ENCODE measurements around the gene RGL3.

RGL3 gene

GRCh38 chr19:11377756-11378155 is 41.4 kb downstream of the RGL3 start:
- H3K4me3 ChIP-seq (ENCODE audit: control insufficient read depth in 1 of 7, extremely low read depth in 1 of 7, insufficient read depth in 4 of 7, low read depth in 2 of 7, low read length in 6 of 7), result no peak overlapping the region
- no peak overlapping the region for H3K27ac ChIP-seq (ENCODE audit: insufficient read depth in 1 of 2, low read depth in 1 of 2, low read length in 2 of 2, poor library complexity in 1 of 2, severe bottlenecking in 2 of 2)
- peaks cover 19 to 74% (median 66%) of the 10 kb centered on the region in 4 experiments for H3K4me1 ChIP-seq (ENCODE audit: control extremely low read depth in 1 of 4, control insufficient read depth in 4 of 4, insufficient read depth in 4 of 4, low read length in 3 of 4)
- no peak for DNase-seq
- ChIA-PET POLR2A (interaction anchor here (0.7 kb wide), 1 partner anchor 65 kb away, joined by 3 read pairs; no protein-coding TSS in a partner anchor), CTCF (interaction anchor here (0.8 to 3.1 kb wide), 23 partner anchors 10 to 119 kb away, joined by 3 to 18 read pairs (median 4); partner anchors contain the start of gene TSPAN16)
- H3K36me3 ChIP-seq (ENCODE audit: control insufficient read depth in 4 of 4, insufficient read depth in 4 of 4, low read length in 3 of 4), result no peaks in the 10 kb centered on the region
- whole genome bisulfite sequencing (ENCODE audit: insufficient coverage), result 92% methylated on average over 2 of the region's 3 CpGs
- peaks cover 0 to 6% (median 0%) of the 10 kb centered on the region in 5 experiments for H3K27me3 ChIP-seq (replicated peaks in 2 of 5; ENCODE audit: control insufficient read depth in 4 of 5, insufficient read depth in 5 of 5, low read length in 4 of 5)
- H3K9me3 ChIP-seq (ENCODE audit: control extremely low read depth in 1 of 5, control insufficient read depth in 4 of 5, insufficient read depth in 2 of 5, low read depth in 1 of 5, low read length in 4 of 5), result no peaks in the 10 kb centered on the region

- Histone ChIP-seq H3K27ac (ENCODE audit: insufficient read depth in 1 of 2, low read depth in 1 of 2, low read length in 2 of 2, poor library complexity in 1 of 2, severe bottlenecking in 2 of 2) (no peak overlapping the region), H3K4me1 (ENCODE audit: control extremely low read depth in 1 of 4, control insufficient read depth in 4 of 4, insufficient read depth in 4 of 4, low read length in 3 of 4) (peaks cover 19 to 70% (median 64%) of the 10 kb centered on the region in 4 experiments), H3K4me3 (ENCODE audit: control insufficient read depth in 1 of 7, extremely low read depth in 1 of 7, insufficient read depth in 4 of 7, low read depth in 2 of 7, low read length in 6 of 7) (peak overlapping the region in 1 of 7 experiments; percentile 11), H3K36me3 (ENCODE audit: control insufficient read depth in 4 of 4, insufficient read depth in 4 of 4, low read length in 3 of 4) (no peaks in the 10 kb centered on the region), H3K9me3 (ENCODE audit: control extremely low read depth in 1 of 5, control insufficient read depth in 4 of 5, insufficient read depth in 2 of 5, low read depth in 1 of 5, low read length in 4 of 5) (no peaks in the 10 kb centered on the region), H3K27me3 (replicated peaks in 2 of 5; ENCODE audit: control insufficient read depth in 4 of 5, insufficient read depth in 5 of 5, low read length in 4 of 5) (peaks cover 0 to 4% (median 0%) of the 10 kb centered on the region in 5 experiments)
- POLR2A ChIA-PET, result interaction anchor here (0.6 kb wide), 2 partner anchors 54 to 416 kb away, joined by 4 read pairs; no protein-coding TSS in a partner anchor
- CTCF ChIA-PET, result interaction anchor here (0.8 to 3.1 kb wide), 21 partner anchors 9 to 296 kb away, joined by 3 to 18 read pairs (median 5); partner anchors contain the start of gene TSPAN16
- peak in 2 of 3 donors; percentile 45 to 54 for DNase-seq
These were observed 41.9 kb downstream of the RGL3 start for GRCh38 chr19:11377237-11377636.

- ChIA-PET POLR2A (interaction anchor here (0.6 to 2.4 kb wide), 9 partner anchors 14 to 1022 kb away, joined by 3 to 10 read pairs (median 3); partner anchors contain the start of genes CCDC159, ODAD3, PRKCSH and TMEM205), CTCF (interaction anchor here (0.6 to 3.1 kb wide), 20 partner anchors 8 to 110 kb away, joined by 3 to 18 read pairs (median 4); partner anchors contain the start of genes CCDC159, ODAD3, PRKCSH and RAB3D)
- peak overlapping the region; percentile 19 to 94 (median 82) for H3K4me3 ChIP-seq (ENCODE audit: control insufficient read depth in 1 of 7, extremely low read depth in 1 of 7, insufficient read depth in 4 of 7, low read depth in 2 of 7, low read length in 6 of 7)
- DNase-seq, result peak; percentile 60 to 81 (median 79)
- peaks cover 0 to 3% (median 0%) of the 10 kb centered on the region in 4 experiments for H3K36me3 ChIP-seq (ENCODE audit: control insufficient read depth in 4 of 4, insufficient read depth in 4 of 4, low read length in 3 of 4)
- peaks cover 16 to 53% (median 46%) of the 10 kb centered on the region in 4 experiments for H3K4me1 ChIP-seq (ENCODE audit: control extremely low read depth in 1 of 4, control insufficient read depth in 4 of 4, insufficient read depth in 4 of 4, low read length in 3 of 4)
- no peaks in the 10 kb centered on the region for H3K27me3 ChIP-seq (replicated peaks in 2 of 5; ENCODE audit: control insufficient read depth in 4 of 5, insufficient read depth in 5 of 5, low read length in 4 of 5)
- 4% methylated on average over 27 of the region's 27 CpGs for WGBS (ENCODE audit: insufficient coverage)
- no peaks in the 10 kb centered on the region for H3K9me3 ChIP-seq (ENCODE audit: control extremely low read depth in 1 of 5, control insufficient read depth in 4 of 5, insufficient read depth in 2 of 5, low read depth in 1 of 5, low read length in 4 of 5)
- H3K27ac ChIP-seq (ENCODE audit: insufficient read depth in 1 of 2, low read depth in 1 of 2, low read length in 2 of 2, poor library complexity in 1 of 2, severe bottlenecking in 2 of 2), result peak overlapping the region; percentile 54 to 92
These were observed 43.8 kb downstream of the RGL3 start for GRCh38 chr19:11375143-11375948.

- Histone ChIP-seq H3K4me1 (ENCODE audit: control extremely low read depth in 1 of 4, control insufficient read depth in 4 of 4, insufficient read depth in 4 of 4, low read length in 3 of 4) (peaks cover 15 to 50% (median 43%) of the 10 kb centered on the region in 4 experiments), H3K9me3 (ENCODE audit: control extremely low read depth in 1 of 5, control insufficient read depth in 4 of 5, insufficient read depth in 2 of 5, low read depth in 1 of 5, low read length in 4 of 5) (no peaks in the 10 kb centered on the region), H3K27me3 (replicated peaks in 2 of 5; ENCODE audit: control insufficient read depth in 4 of 5, insufficient read depth in 5 of 5, low read length in 4 of 5) (no peaks in the 10 kb centered on the region), H3K36me3 (ENCODE audit: control insufficient read depth in 4 of 4, insufficient read depth in 4 of 4, low read length in 3 of 4) (peaks cover 0 to 7% (median 1%) of the 10 kb centered on the region in 4 experiments), H3K27ac (ENCODE audit: insufficient read depth in 1 of 2, low read depth in 1 of 2, low read length in 2 of 2, poor library complexity in 1 of 2, severe bottlenecking in 2 of 2) (peak within 1 kb of the TSS; percentile 85 to 92), H3K4me3 (ENCODE audit: control insufficient read depth in 1 of 7, extremely low read depth in 1 of 7, insufficient read depth in 4 of 7, low read depth in 2 of 7, low read length in 6 of 7) (peak within 1 kb of the TSS; percentile 62 to 94 (median 82))
- ChIA-PET CTCF (interaction anchor here (0.6 to 2.2 kb wide), 20 partner anchors 9 to 111 kb away, joined by 3 to 7 read pairs (median 4); partner anchors contain the start of genes CCDC159, ODAD3, PRKCSH and RAB3D), POLR2A (interaction anchor here (0.6 to 2.4 kb wide), 9 partner anchors 13 to 1023 kb away, joined by 3 to 10 read pairs (median 3); partner anchors contain the start of genes CCDC159, ODAD3, PRKCSH and TMEM205)
- peak; percentile 99 to 100 (median 100) for DNase-seq
- 0% methylated on average over 42 of the region's 44 CpGs for WGBS (ENCODE audit: insufficient coverage)
These were observed 44.5 kb downstream of the RGL3 start, which contains the start of gene SWSAP1 for GRCh38 chr19:11374433-11375142. SWSAP1 (plus strand) TSS chr19:11374666; CDS start chr19:11374681, 15 bp downstream.

GRCh38 chr19:11373885-11374432 is 45.2 kb downstream of the RGL3 start:
- Histone ChIP-seq H3K9me3 (ENCODE audit: control extremely low read depth in 1 of 5, control insufficient read depth in 4 of 5, insufficient read depth in 2 of 5, low read depth in 1 of 5, low read length in 4 of 5) (no peaks in the 10 kb centered on the region), H3K4me1 (ENCODE audit: control extremely low read depth in 1 of 4, control insufficient read depth in 4 of 4, insufficient read depth in 4 of 4, low read length in 3 of 4) (peaks cover 15 to 50% (median 43%) of the 10 kb centered on the region in 4 experiments), H3K4me3 (ENCODE audit: control insufficient read depth in 1 of 7, extremely low read depth in 1 of 7, insufficient read depth in 4 of 7, low read depth in 2 of 7, low read length in 6 of 7) (peak overlapping the region; percentile 62 to 94 (median 82)), H3K36me3 (ENCODE audit: control insufficient read depth in 4 of 4, insufficient read depth in 4 of 4, low read length in 3 of 4) (peaks cover 0 to 11% (median 6%) of the 10 kb centered on the region in 4 experiments), H3K27me3 (replicated peaks in 2 of 5; ENCODE audit: control insufficient read depth in 4 of 5, insufficient read depth in 5 of 5, low read length in 4 of 5) (no peaks in the 10 kb centered on the region), H3K27ac (ENCODE audit: insufficient read depth in 1 of 2, low read depth in 1 of 2, low read length in 2 of 2, poor library complexity in 1 of 2, severe bottlenecking in 2 of 2) (peak overlapping the region; percentile 85 to 92)
- DNase-seq, result peak; percentile 55 to 68 (median 64)
- ChIA-PET CTCF (interaction anchor here (0.7 to 2.1 kb wide), 13 partner anchors 8 to 112 kb away, joined by 3 to 7 read pairs (median 3); partner anchors contain the start of genes CCDC159, RAB3D, RGL3 and TMEM205), POLR2A (interaction anchor here (1.0 to 2.4 kb wide), 4 partner anchors 13 to 61 kb away, joined by 3 to 10 read pairs (median 4); partner anchors contain the start of genes CCDC159, ODAD3, PRKCSH and TMEM205)
- WGBS (ENCODE audit: insufficient coverage), result 4% methylated on average over 10 of the region's 11 CpGs

All from common myeloid progenitor, CD34-positive (primary cell).